GM23338 (cell line): ENCODE measurements around the gene PARP8. TPM values are rescaled to one million over a fixed set of nuclear protein-coding genes. Genes with fewer than 3 reads are reported as not detected.

Experiments used
- ATAC-seq: fragments of 200-7000 bp; cut with Tn5 transposase; 3 replicates; pipeline ENCODE4 v1.9.1; 2020
- DNase-seq: peaks from one replicate; pipeline ENCODE4 v3.0.0-alpha.2; 2015; ENCODE audit warnings: low spot score
- H2AFZ ChIP-seq: fragments of 200-600 bp; sonication (generic); 2 replicates; pipeline ENCODE4 v1.8.0; 2016; ENCODE audit warnings: antibody characterized with exemption, mild to moderate bottlenecking, moderate library complexity
- H3F3A ChIP-seq: fragments of 200-600 bp; sonication (generic); replicated peaks from 2 replicates; pipeline ENCODE4 v1.8.0; 2017; ENCODE audit warnings: antibody characterized with exemption, mixed run types, low read depth
- H3K27ac ChIP-seq: fragments of 200-600 bp; sonication (generic); 2 replicates; pipeline ENCODE4 v1.6.1; 2016; ENCODE audit warnings: low read depth
- H3K27me3 ChIP-seq: fragments of 200-600 bp; sonication (generic); 2 replicates; pipeline ENCODE4 v1.8.0; 2016; ENCODE audit warnings: mild to moderate bottlenecking, mixed run types, moderate library complexity; ENCODE audit not compliant: insufficient read depth
- H3K36me3 ChIP-seq: fragments of 200-600 bp; sonication (generic); 2 replicates; pipeline ENCODE4 v1.8.0; 2016; ENCODE audit warnings: mild to moderate bottlenecking; ENCODE audit not compliant: insufficient read depth
- H3K4me1 ChIP-seq: fragments of 200-600 bp; sonication (generic); 2 replicates; pipeline ENCODE4 v1.8.0; 2016; ENCODE audit warnings: mild to moderate bottlenecking, moderate library complexity; ENCODE audit not compliant: insufficient read depth
- H3K4me2 ChIP-seq: fragments of 200-600 bp; sonication (generic); 2 replicates; pipeline ENCODE4 v1.7.1; 2017; ENCODE audit warnings: mixed run types
- H3K4me3 ChIP-seq: fragments of 200-600 bp; sonication (generic); 2 replicates; pipeline ENCODE4 v1.6.1; 2016; ENCODE audit warnings: mixed run types
- H3K79me2 ChIP-seq: fragments of 200-600 bp; sonication (generic); replicated peaks from 2 replicates; pipeline ENCODE4 v1.8.0; 2017; ENCODE audit warnings: mild to moderate bottlenecking; ENCODE audit not compliant: insufficient read depth
- H3K9me2 ChIP-seq: fragments of 200-600 bp; sonication (generic); 2 replicates; pipeline ENCODE4 v1.8.0; 2017; ENCODE audit not compliant: insufficient read depth
- H4K20me1 ChIP-seq: fragments of 200-600 bp; sonication (generic); replicated peaks from 2 replicates; pipeline ENCODE4 v1.8.0; 2017; ENCODE audit warnings: mild to moderate bottlenecking; ENCODE audit not compliant: insufficient read depth
- H3K27ac Mint-ChIP-seq: 2 replicates; pipeline ENCODE4 v1.8.0; 2020; ENCODE audit warnings: inconsistent platforms, mild to moderate bottlenecking, moderate library complexity, mixed read lengths
- H3K27me3 Mint-ChIP-seq: 3 replicates; pipeline ENCODE4 v1.8.0; 2022; ENCODE audit warnings: low read depth, mild to moderate bottlenecking, moderate library complexity, mixed read lengths, inconsistent platforms; ENCODE audit not compliant: insufficient read depth, poor library complexity
- H3K36me3 Mint-ChIP-seq: 3 replicates; pipeline ENCODE4 v1.8.0; 2021; ENCODE audit warnings: low read depth, mild to moderate bottlenecking, inconsistent platforms, moderate library complexity, mixed read lengths
- H3K4me1 Mint-ChIP-seq: 3 replicates; pipeline ENCODE4 v1.8.0; 2020; ENCODE audit warnings: mild to moderate bottlenecking, inconsistent platforms, mixed read lengths
- H3K4me3 Mint-ChIP-seq: 3 replicates; pipeline ENCODE4 v1.8.0; 2021; ENCODE audit warnings: moderate library complexity, mild to moderate bottlenecking, inconsistent platforms, mixed read lengths
- H3K9me3 Mint-ChIP-seq: 3 replicates; pipeline ENCODE4 v1.8.0; 2020; ENCODE audit warnings: moderate library complexity, mild to moderate bottlenecking, inconsistent platforms, mixed read lengths
- CREB1 ChIP-seq: fragments of 250-450 bp; sonication (Bioruptor Pico); IDR thresholded peaks from 2 replicates; pipeline ENCODE4 v1.5.0; 2020; ENCODE audit warnings: low read depth, mild to moderate bottlenecking, moderate library complexity
- CTCF ChIP-seq, 2 experiments: fragments of 200-600 bp in 1 of 2; sonication (generic) in 1 of 2; conservative IDR thresholded peaks; 2 replicates each; pipeline versions ENCODE4 v1.5.1 to v1.6.1; 2016 to 2017; ENCODE audit warnings: antibody characterized with exemption in 2 of 2, low read depth in 2 of 2, mild to moderate bottlenecking in 2 of 2, moderate library complexity in 1 of 2
- EZH2 ChIP-seq: fragments of 200-600 bp; sonication (generic); IDR thresholded peaks from one replicate; pipeline ENCODE4 v1.8.0; 2017; ENCODE audit warnings: antibody characterized with exemption, mild to moderate bottlenecking, low read depth; ENCODE audit not compliant: unreplicated experiment
- EZH2phosphoT487 ChIP-seq: fragments of 200-600 bp; sonication (generic); IDR thresholded peaks from one replicate; pipeline ENCODE4 v1.8.1; 2018; ENCODE audit warnings: antibody characterized with exemption; ENCODE audit not compliant: unreplicated experiment
- JUNB ChIP-seq: IDR thresholded peaks from one replicate; pipeline ENCODE4 v1.6.1; 2016; ENCODE audit warnings: antibody characterized with exemption; ENCODE audit not compliant: unreplicated experiment
- POLR2AphosphoS5 ChIP-seq: IDR thresholded peaks from 2 replicates; pipeline ENCODE4 v1.6.1; 2016; ENCODE audit warnings: antibody characterized with exemption, low read depth
- polyA plus RNA-seq: library from polyadenylated mRNA; unstranded; fragments of >200 nt; fragmentation: Nextera tagmentation; extraction: Ambion mirVana; gene quantifications from 2 replicates; pipeline ENCODE4 v1.2.1, GENCODE V29; 2016
- total RNA-seq: library from RNA; depleted of rRNA; stranded (reverse); fragments of >200 nt; shearing (Covaris generic); gene quantifications from 2 replicates; pipeline ENCODE4 v1.2.3, GENCODE V29; 2014
- TF ChIP-seq, protein P1 (sequence below): IDR thresholded peaks from one replicate; pipeline ENCODE4 v1.6.1; 2018; ENCODE audit warnings: antibody characterized with exemption; ENCODE audit not compliant: unreplicated experiment
- TF ChIP-seq, protein P2 (sequence below): fragments of 250-450 bp; sonication (Bioruptor Pico); IDR thresholded peaks from 2 replicates; pipeline ENCODE4 v1.5.0; 2020; ENCODE audit warnings: mild to moderate bottlenecking, moderate library complexity

The PARP8 gene
- total and polyA plus RNA-seq, 2 experiments from 2014 or later = 13.0 to 25.0 TPM

- TF ChIP-seq CTCF (conservative IDR thresholded peaks at IDR 0.05; ENCODE audit: low read depth in 2 of 2) (no peak), CREB1 (no peak), EZH2 (no peak), POLR2AphosphoS5 (no peak)
These were observed 67.3 kb downstream of the PARP8 start (continued) for GRCh38 chr5:50733741-50734140.

DNA sequence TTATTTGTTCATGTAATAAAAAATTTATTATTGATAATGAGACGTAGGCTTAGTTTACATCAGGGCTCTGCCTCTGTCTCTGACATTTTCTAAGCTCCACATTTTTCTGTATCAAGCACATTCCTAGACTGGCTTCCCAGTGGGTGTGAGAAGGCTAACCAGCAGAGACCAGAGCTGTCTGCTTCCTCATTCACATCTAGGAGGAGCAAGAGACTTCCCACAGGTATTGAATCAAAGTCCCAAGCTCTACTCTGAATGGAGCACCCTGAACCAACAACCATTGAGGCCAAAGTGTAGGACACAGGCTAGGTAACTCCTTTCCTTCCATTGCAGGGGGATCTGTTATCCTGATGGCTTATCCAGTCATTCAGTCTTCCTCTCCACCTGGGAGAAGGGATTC is 72.4 kb downstream of the PARP8 start:
- peak; percentile 62 for DNase-seq
- no peaks in the 10 kb centered on the region for H3K36me3 Mint-ChIP-seq
- no peak overlapping the region for H3K4me2 ChIP-seq

More for the DNA sequence above, 72.4 kb downstream of the PARP8 start:
- Mint-ChIP-seq H3K4me3 (no peak overlapping the region), H3K27me3 (no peaks in the 10 kb centered on the region), H3K27ac (peak overlapping the region; percentile 58; the same call in 1 of the 2 replicates), H3K9me3 (no peaks in the 10 kb centered on the region), H3K4me1 (peaks cover 46% of the 10 kb centered on the region)
- H3K27ac ChIP-seq = no peak overlapping the region
- peaks cover 17% of the 10 kb centered on the region for H3K4me1 ChIP-seq
- no peak overlapping the region for H2AFZ ChIP-seq
- TF ChIP-seq, protein P1, sequence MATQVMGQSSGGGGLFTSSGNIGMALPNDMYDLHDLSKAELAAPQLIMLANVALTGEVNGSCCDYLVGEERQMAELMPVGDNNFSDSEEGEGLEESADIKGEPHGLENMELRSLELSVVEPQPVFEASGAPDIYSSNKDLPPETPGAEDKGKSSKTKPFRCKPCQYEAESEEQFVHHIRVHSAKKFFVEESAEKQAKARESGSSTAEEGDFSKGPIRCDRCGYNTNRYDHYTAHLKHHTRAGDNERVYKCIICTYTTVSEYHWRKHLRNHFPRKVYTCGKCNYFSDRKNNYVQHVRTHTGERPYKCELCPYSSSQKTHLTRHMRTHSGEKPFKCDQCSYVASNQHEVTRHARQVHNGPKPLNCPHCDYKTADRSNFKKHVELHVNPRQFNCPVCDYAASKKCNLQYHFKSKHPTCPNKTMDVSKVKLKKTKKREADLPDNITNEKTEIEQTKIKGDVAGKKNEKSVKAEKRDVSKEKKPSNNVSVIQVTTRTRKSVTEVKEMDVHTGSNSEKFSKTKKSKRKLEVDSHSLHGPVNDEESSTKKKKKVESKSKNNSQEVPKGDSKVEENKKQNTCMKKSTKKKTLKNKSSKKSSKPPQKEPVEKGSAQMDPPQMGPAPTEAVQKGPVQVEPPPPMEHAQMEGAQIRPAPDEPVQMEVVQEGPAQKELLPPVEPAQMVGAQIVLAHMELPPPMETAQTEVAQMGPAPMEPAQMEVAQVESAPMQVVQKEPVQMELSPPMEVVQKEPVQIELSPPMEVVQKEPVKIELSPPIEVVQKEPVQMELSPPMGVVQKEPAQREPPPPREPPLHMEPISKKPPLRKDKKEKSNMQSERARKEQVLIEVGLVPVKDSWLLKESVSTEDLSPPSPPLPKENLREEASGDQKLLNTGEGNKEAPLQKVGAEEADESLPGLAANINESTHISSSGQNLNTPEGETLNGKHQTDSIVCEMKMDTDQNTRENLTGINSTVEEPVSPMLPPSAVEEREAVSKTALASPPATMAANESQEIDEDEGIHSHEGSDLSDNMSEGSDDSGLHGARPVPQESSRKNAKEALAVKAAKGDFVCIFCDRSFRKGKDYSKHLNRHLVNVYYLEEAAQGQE = no peak
- TF ChIP-seq, protein P2, sequence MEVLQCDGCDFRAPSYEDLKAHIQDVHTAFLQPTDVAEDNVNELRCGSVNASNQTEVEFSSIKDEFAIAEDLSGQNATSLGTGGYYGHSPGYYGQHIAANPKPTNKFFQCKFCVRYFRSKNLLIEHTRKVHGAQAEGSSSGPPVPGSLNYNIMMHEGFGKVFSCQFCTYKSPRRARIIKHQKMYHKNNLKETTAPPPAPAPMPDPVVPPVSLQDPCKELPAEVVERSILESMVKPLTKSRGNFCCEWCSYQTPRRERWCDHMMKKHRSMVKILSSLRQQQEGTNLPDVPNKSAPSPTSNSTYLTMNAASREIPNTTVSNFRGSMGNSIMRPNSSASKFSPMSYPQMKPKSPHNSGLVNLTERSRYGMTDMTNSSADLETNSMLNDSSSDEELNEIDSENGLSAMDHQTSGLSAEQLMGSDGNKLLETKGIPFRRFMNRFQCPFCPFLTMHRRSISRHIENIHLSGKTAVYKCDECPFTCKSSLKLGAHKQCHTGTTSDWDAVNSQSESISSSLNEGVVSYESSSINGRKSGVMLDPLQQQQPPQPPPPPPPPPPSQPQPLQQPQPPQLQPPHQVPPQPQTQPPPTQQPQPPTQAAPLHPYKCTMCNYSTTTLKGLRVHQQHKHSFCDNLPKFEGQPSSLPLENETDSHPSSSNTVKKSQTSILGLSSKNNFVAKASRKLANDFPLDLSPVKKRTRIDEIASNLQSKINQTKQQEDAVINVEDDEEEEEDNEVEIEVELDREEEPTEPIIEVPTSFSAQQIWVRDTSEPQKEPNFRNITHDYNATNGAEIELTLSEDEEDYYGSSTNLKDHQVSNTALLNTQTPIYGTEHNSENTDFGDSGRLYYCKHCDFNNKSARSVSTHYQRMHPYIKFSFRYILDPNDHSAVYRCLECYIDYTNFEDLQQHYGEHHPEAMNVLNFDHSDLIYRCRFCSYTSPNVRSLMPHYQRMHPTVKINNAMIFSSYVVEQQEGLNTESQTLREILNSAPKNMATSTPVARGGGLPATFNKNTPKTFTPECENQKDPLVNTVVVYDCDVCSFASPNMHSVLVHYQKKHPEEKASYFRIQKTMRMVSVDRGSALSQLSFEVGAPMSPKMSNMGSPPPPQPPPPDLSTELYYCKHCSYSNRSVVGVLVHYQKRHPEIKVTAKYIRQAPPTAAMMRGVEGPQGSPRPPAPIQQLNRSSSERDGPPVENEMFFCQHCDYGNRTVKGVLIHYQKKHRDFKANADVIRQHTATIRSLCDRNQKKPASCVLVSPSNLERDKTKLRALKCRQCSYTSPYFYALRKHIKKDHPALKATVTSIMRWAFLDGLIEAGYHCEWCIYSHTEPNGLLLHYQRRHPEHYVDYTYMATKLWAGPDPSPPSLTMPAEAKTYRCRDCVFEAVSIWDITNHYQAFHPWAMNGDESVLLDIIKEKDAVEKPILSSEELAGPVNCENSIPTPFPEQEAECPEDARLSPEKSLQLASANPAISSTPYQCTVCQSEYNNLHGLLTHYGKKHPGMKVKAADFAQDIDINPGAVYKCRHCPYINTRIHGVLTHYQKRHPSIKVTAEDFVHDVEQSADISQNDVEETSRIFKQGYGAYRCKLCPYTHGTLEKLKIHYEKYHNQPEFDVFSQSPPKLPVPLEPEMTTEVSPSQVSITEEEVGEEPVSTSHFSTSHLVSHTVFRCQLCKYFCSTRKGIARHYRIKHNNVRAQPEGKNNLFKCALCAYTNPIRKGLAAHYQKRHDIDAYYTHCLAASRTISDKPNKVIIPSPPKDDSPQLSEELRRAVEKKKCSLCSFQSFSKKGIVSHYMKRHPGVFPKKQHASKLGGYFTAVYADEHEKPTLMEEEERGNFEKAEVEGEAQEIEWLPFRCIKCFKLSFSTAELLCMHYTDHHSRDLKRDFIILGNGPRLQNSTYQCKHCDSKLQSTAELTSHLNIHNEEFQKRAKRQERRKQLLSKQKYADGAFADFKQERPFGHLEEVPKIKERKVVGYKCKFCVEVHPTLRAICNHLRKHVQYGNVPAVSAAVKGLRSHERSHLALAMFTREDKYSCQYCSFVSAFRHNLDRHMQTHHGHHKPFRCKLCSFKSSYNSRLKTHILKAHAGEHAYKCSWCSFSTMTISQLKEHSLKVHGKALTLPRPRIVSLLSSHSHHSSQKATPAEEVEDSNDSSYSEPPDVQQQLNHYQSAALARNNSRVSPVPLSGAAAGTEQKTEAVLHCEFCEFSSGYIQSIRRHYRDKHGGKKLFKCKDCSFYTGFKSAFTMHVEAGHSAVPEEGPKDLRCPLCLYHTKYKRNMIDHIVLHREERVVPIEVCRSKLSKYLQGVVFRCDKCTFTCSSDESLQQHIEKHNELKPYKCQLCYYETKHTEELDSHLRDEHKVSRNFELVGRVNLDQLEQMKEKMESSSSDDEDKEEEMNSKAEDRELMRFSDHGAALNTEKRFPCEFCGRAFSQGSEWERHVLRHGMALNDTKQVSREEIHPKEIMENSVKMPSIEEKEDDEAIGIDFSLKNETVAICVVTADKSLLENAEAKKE (CRISPR knock-in tag) = peak; percentile 79
- TF ChIP-seq JUNB = no peak
- TF ChIP-seq CREB1 = no peak
- no peak for TF ChIP-seq EZH2phosphoT487
- peaks cover 86% of the 10 kb centered on the region for H3K79me2 ChIP-seq
- H4K20me1 ChIP-seq = no peaks in the 10 kb centered on the region
- peak; percentile 92 for ATAC-seq
- no peaks in the 10 kb centered on the region for H3F3A ChIP-seq
- no peaks in the 10 kb centered on the region for H3K27me3 ChIP-seq
- H3K4me3 ChIP-seq = no peak overlapping the region
- H3K9me2 ChIP-seq = no peaks in the 10 kb centered on the region
- no peaks in the 10 kb centered on the region for H3K36me3 ChIP-seq
